A549 (cell line): ENCODE measurements around the gene LIMCH1. TPM values are rescaled to one million over a fixed set of nuclear protein-coding genes. Genes with fewer than 3 reads are reported as not detected.

Source experiments
- ATAC-seq, 2 experiments: fragments of 200-7000 bp in 1 of 2; fragments of >200 bp in 1 of 2; cut with Nextera tagmentation in 1 of 2; cut with Tn5 transposase in 1 of 2; 3 replicates each; pipeline versions ENCODE4 v1.8.0 to v1.9.1; 2018 to 2020; ENCODE audit warnings: mild to moderate bottlenecking in 1 of 2, moderate library complexity in 1 of 2
- CTCF ChIA-PET: fragments of 300-600 bp; sonication (Branson Sonifier 250); formaldehyde crosslinking; extraction: SDS; loops from one replicate; lab custom pipeline; 2021; ENCODE audit warnings: antibody characterized with exemption, inconsistent platforms; lab: Yijun Ruan, JAX
- POLR2A ChIA-PET: fragments of 350-600 bp; formaldehyde crosslinking; extraction: SDS; loops from one replicate; lab custom pipeline; 2021; ENCODE audit warnings: antibody characterized with exemption, inconsistent platforms; lab: Yijun Ruan, JAX
- DNase-seq, 2 experiments: peaks; one replicate each; pipeline versions ENCODE4 v3.0.0 to v3.0.0-alpha.2; 2011 to 2016; ENCODE audit warnings: low read depth in 1 of 2, low spot score in 1 of 2
- FAIRE-seq: peaks from 2 replicates; lab custom pipeline; 2011; peaks lifted over from hg19 to GRCh38; lab: Jason Lieb, UNC
- H3K27ac ChIP-seq, 2 experiments: fragments of >200 bp; sonication (Bioruptor Twin); formaldehyde crosslinking; 3 replicates each; pipeline ENCODE4 v1.5.1; 2016 to 2017
- H3K4me1 ChIP-seq: fragments of >200 bp; sonication (Bioruptor Twin); formaldehyde crosslinking; 3 replicates; pipeline ENCODE4 v1.6.1; 2016
- H3K4me2 ChIP-seq: fragments of >200 bp; sonication (Bioruptor Twin); formaldehyde crosslinking; 3 replicates; pipeline ENCODE4 v1.6.1; 2016
- H3K4me3 ChIP-seq: fragments of >200 bp; sonication (Bioruptor Twin); formaldehyde crosslinking; 3 replicates; pipeline ENCODE4 v1.5.1; 2016
- H3K9me3 ChIP-seq: fragments of >200 bp; sonication (Bioruptor Twin); formaldehyde crosslinking; 3 replicates; pipeline ENCODE4 v1.6.1; 2016
- CBX2 ChIP-seq: fragments of 200-600 bp; sonication (generic); IDR thresholded peaks from 2 replicates; pipeline ENCODE4 v1.6.1; 2016; ENCODE audit warnings: low read depth, mild to moderate bottlenecking, borderline replicate concordance
- ELK1 ChIP-seq: fragments of 150-350 bp; IDR thresholded peaks from 2 replicates; pipeline ENCODE4 v1.6.1; 2014; ENCODE audit warnings: low read depth, mild to moderate bottlenecking, low read length
- ESRRA ChIP-seq: fragments of 150-350 bp; IDR thresholded peaks from 2 replicates; pipeline ENCODE4 v1.6.1; 2014; ENCODE audit warnings: mild to moderate bottlenecking, low read length, borderline replicate concordance
- HDAC2 ChIP-seq: fragments of 200-600 bp; sonication (generic); IDR thresholded peaks from 2 replicates; pipeline ENCODE4 v1.6.1; 2016
- HES2 ChIP-seq: fragments of >200 bp; sonication (Bioruptor Twin); formaldehyde crosslinking; IDR thresholded peaks from 2 replicates; pipeline ENCODE4 v1.6.1; 2016
- HOXA7 ChIP-seq: fragments of 250-450 bp; sonication (Bioruptor Pico); IDR thresholded peaks from 2 replicates; pipeline ENCODE4 v1.5.0; 2020; ENCODE audit warnings: mild to moderate bottlenecking, moderate library complexity
- HOXB5 ChIP-seq: fragments of 250-450 bp; sonication (Bioruptor Pico); IDR thresholded peaks from 2 replicates; pipeline ENCODE4 v1.5.0; 2020; ENCODE audit warnings: mild to moderate bottlenecking, moderate library complexity
- PBX3 ChIP-seq: IDR thresholded peaks from 2 replicates; pipeline ENCODE4 v1.6.1; 2012
- POLR2AphosphoS2 ChIP-seq: conservative IDR thresholded peaks from 2 replicates; pipeline ENCODE4 v1.6.1; 2012; ENCODE audit warnings: low read length, improper control_type of control experiment, inconsistent platforms
- RNF2 ChIP-seq: fragments of 200-600 bp; sonication (generic); IDR thresholded peaks from 2 replicates; pipeline ENCODE4 v1.6.1; 2016; ENCODE audit warnings: low read depth, mild to moderate bottlenecking, antibody characterized with exemption, moderate library complexity, borderline replicate concordance
- SMC3 ChIP-seq: fragments of >200 bp; sonication (Bioruptor Twin); formaldehyde crosslinking; IDR thresholded peaks from 3 replicates; pipeline ENCODE4 v1.6.1; 2018; ENCODE audit warnings: inconsistent platforms
- TFCP2L1 ChIP-seq: fragments of 250-450 bp; sonication (Bioruptor Pico); IDR thresholded peaks from 2 replicates; pipeline ENCODE4 v1.5.0; 2021; ENCODE audit warnings: mild to moderate bottlenecking
- USF2 ChIP-seq: fragments of 450-650 bp; IDR thresholded peaks from 2 replicates; pipeline ENCODE4 v1.6.1; 2014; ENCODE audit warnings: antibody characterized with exemption
- ZNF302 ChIP-seq: fragments of 250-450 bp; sonication (Bioruptor Pico); IDR thresholded peaks from 2 replicates; pipeline ENCODE4 v1.9.0; 2021; ENCODE audit warnings: inconsistent platforms, mild to moderate bottlenecking, moderate library complexity
- ZSCAN20 ChIP-seq: fragments of 250-450 bp; sonication (Bioruptor Pico); IDR thresholded peaks from 2 replicates; pipeline ENCODE4 v1.8.0; 2022; ENCODE audit warnings: mild to moderate bottlenecking, moderate library complexity
- WGBS: methylation state at CpG from one replicate; pipeline ENCODE4 v1.1.6; 2017; ENCODE audit errors: missing lambda C conversion rate; 5-methylcytosine and 5-hydroxymethylcytosine counted together
- polyA plus RNA-seq, 4 experiments: library from polyadenylated mRNA; depleted of rRNA in 3 of 4; stranded (reverse); fragments of >200 nt; fragmentation: RNase III in 1 of 4; extraction: RNeasy Plus Mini Kit Qiagen cat#74134 plus additional on column Dnase treatment in 1 of 4; gene quantifications; 2 replicates in 3 of 4; 3 replicates in 1 of 4; pipeline ENCODE4 v1.2.3, GENCODE V29; 2011 to 2017

LIMCH1 gene
- polyA plus RNA-seq, 2 of the 4 experiments (the other 2 are of a cell fraction) = 52.9 to 88.9 TPM

- no peak for TF ChIP-seq ZNF302 (CRISPR knock-in tag)
- TF ChIP-seq HDAC2 = no peak
- TF ChIP-seq, all 56 proteins: peak for 0
- CTCF ChIA-PET = no interaction called here
- DNase-seq (no peak), FAIRE-seq (no peak), ATAC-seq (no peak)
- H3K27ac ChIP-seq = peak overlapping the region in 1 of 2 experiments; percentile 49; a peak in 1 of 6 replicates
- H3K4me3 ChIP-seq = peak overlapping the region; percentile 30; the same call in 1 of the 3 replicates
- H3K4me1 ChIP-seq = no peaks in the 10 kb centered on the region
- 44% methylated on average over 19 of the region's 36 CpGs for WGBS
- POLR2A ChIA-PET = no interaction called here
- H3K9me3 ChIP-seq = no peaks in the 10 kb centered on the region
- peak overlapping the region; percentile 53 for H3K4me2 ChIP-seq
These were observed 208.1 kb downstream of the LIMCH1 start for GRCh38 chr4:41746025-41746439.

- FAIRE-seq = no peak
- CTCF ChIA-PET = no interaction called here
- Histone ChIP-seq H3K4me2 (peak overlapping the region; percentile 53), H3K27ac (no peak overlapping the region), H3K9me3 (no peaks in the 10 kb centered on the region), H3K4me1 (no peaks in the 10 kb centered on the region), H3K4me3 (peak overlapping the region; percentile 30; the same call in 1 of the 3 replicates)
- 63% methylated on average over 24 of the region's 37 CpGs for WGBS
- POLR2A ChIA-PET = no interaction called here
- TF ChIP-seq ZNF302 (CRISPR knock-in tag) (no peak), TFCP2L1 (CRISPR knock-in tag) (no peak), CBX2 (no peak), ESRRA (no peak), SMC3 (no peak), POLR2AphosphoS2 (no peak), USF2 (no peak), HOXA7 (CRISPR knock-in tag) (no peak), ELK1 (no peak), PBX3 (no peak), HOXB5 (CRISPR knock-in tag) (no peak)
- no peak for DNase-seq
- no peak for ATAC-seq
These were observed 208.7 kb downstream of the LIMCH1 start for GRCh38 chr4:41746440-41747229.

GRCh38 chr4:41747230-41748055, 209.5 kb downstream of the LIMCH1 start:
- FAIRE-seq (no peak), DNase-seq (no peak), ATAC-seq (no peak)
- H3K4me2 ChIP-seq = no peak overlapping the region
- 81% methylated on average over 48 of the region's 49 CpGs for WGBS
- ChIA-PET CTCF (no interaction called here), POLR2A (no interaction called here)
- H3K27ac ChIP-seq = no peak overlapping the region
- H3K4me3 ChIP-seq = no peak overlapping the region
- TF ChIP-seq HES2 (no peak), RNF2 (no peak), ZSCAN20 (no peak)
- H3K9me3 ChIP-seq = no peaks in the 10 kb centered on the region
- no peaks in the 10 kb centered on the region for H3K4me1 ChIP-seq
